Psoas muscle (tissue), 8 donors: ENCODE measurements around the gene CAPZA2. TPM values are rescaled to one million over a fixed set of nuclear protein-coding genes. Genes with fewer than 3 reads are reported as not detected.

Experiments
- ATAC-seq, 4 donors: fragments of 200-7000 bp; cut with Tn5 transposase; one replicate each; pipeline ENCODE4 v1.9.1; 2020; ENCODE audit warnings: moderate library complexity in 3 of 4, mild to moderate bottlenecking in 2 of 4
- DNase-seq, 2 donors: peaks; one replicate each; pipeline ENCODE4 v3.0.0-alpha.2; 2020
- H3K27ac ChIP-seq: fragments of 200-600 bp; one replicate; pipeline ENCODE4 v1.8.0; 2022
- H3K27me3 ChIP-seq, 3 donors: fragments of 200-600 bp in 1 of 3; one replicate each; pipeline versions ENCODE4 v1.6.1 to v1.8.0; 2013 to 2022; ENCODE audit warnings: low read length in 2 of 3, mild to moderate bottlenecking in 2 of 3, moderate library complexity in 1 of 3; ENCODE audit not compliant: insufficient read depth in 3 of 3
- H3K36me3 ChIP-seq, 2 donors: fragments of 200-600 bp in 1 of 2; one replicate each; pipeline versions ENCODE4 v1.6.1 to v1.8.0; 2013 to 2022; ENCODE audit warnings: low read depth in 1 of 2, mild to moderate bottlenecking in 1 of 2, moderate library complexity in 1 of 2; ENCODE audit not compliant: insufficient read depth in 1 of 2
- H3K4me1 ChIP-seq: fragments of 200-600 bp; one replicate; pipeline ENCODE4 v1.8.0; 2022
- H3K4me3 ChIP-seq: fragments of 200-600 bp; one replicate; pipeline ENCODE4 v1.8.0; 2022; ENCODE audit warnings: mild to moderate bottlenecking
- H3K9me3 ChIP-seq: fragments of 200-600 bp; one replicate; pipeline ENCODE4 v1.8.0; 2022
- CTCF ChIP-seq: fragments of 200-600 bp; IDR thresholded peaks from one replicate; pipeline ENCODE4 v1.8.0; 2022; ENCODE audit warnings: antibody characterized with exemption
- WGBS, 3 donors: extraction: QIAGEN DNeasy Blood & Tissue Kit; methylation state at CpG; one replicate each; pipeline versions ENCODE4 v1.1.6 to v1.1.7; 2013; 5-methylcytosine and 5-hydroxymethylcytosine counted together
- intact Hi-C, 2 donors: fragments of 100-400 bp; cut with DNase I; formaldehyde crosslinking; loops; one replicate each; pipeline versions ENCODE4 v1.11.0 to v1.14.2; 2022
- polyA plus RNA-seq, 3 donors: library from polyadenylated mRNA; stranded (reverse); fragments of 200-250 nt; gene quantifications; one replicate each; pipeline ENCODE4 v1.2.3, GENCODE V29; 2013
- total RNA-seq, 4 donors: library from RNA; stranded (reverse); fragmentation: NEBNext Ultra II Directional in 2 of 4; extraction: Animal tissue kit (Norgen Biotek cat#: 25700) in 2 of 4; gene quantifications; one replicate each; pipeline versions ENCODE4 v1.2.1 to v1.2.4, GENCODE V29; 2021 to 2023
- donor health status: healthy with polysubstance abuse.
- donor health status: DM: no; HTN: no; CAD: no; lungs with moderate emphysema.
- donor health status: Bipolar disorder and iron deficiency.
- donor health status: healthy.
- donor health status: DM: yes; HTN: yes; CAD: no.
- donor health status: DM: no; HTN: no; CAD: no.
- donor health status: DM: no; HTN: no; CAD: no.
- donor health status: DM: yes; HTN: yes; CAD: no.

CAPZA2 gene
- total and polyA plus RNA-seq, 7 donors, result 83.0 to 271 (median 152) TPM

GRCh38 chr7:116857052-116857451, 5.3 kb upstream of the CAPZA2 start:
- Histone ChIP-seq H3K36me3 (no peaks in the 10 kb centered on the region), H3K4me3 (no peak overlapping the region), H3K9me3 (no peaks in the 10 kb centered on the region), H3K27ac (no peak overlapping the region), H3K4me1 (no peaks in the 10 kb centered on the region), H3K27me3 (no peaks in the 10 kb centered on the region)
- no peak for DNase-seq
- 74 to 84% (median 80%) methylated on average over 2 of the region's 2 CpGs for WGBS, 3 donors
- no peak for TF ChIP-seq CTCF
- intact Hi-C loops, result no loop called here
- ATAC-seq, result no peak

GRCh38 chr7:116859323-116859722, 3.1 kb upstream of the CAPZA2 start:
- ATAC-seq (no peak), DNase-seq (no peak)
- WGBS, 3 donors, result 93 to 94% (median 94%) methylated on average over 1 of the region's 1 CpG
- intact Hi-C loops, result no loop called here
- no peaks in the 10 kb centered on the region for H3K27me3 ChIP-seq
- no peaks in the 10 kb centered on the region for H3K9me3 ChIP-seq
- H3K4me1 ChIP-seq, result peaks cover 5% of the 10 kb centered on the region
- H3K4me3 ChIP-seq, result no peak overlapping the region
- H3K27ac ChIP-seq, result no peak overlapping the region
- no peaks in the 10 kb centered on the region for H3K36me3 ChIP-seq
- no peak for TF ChIP-seq CTCF

DNA sequence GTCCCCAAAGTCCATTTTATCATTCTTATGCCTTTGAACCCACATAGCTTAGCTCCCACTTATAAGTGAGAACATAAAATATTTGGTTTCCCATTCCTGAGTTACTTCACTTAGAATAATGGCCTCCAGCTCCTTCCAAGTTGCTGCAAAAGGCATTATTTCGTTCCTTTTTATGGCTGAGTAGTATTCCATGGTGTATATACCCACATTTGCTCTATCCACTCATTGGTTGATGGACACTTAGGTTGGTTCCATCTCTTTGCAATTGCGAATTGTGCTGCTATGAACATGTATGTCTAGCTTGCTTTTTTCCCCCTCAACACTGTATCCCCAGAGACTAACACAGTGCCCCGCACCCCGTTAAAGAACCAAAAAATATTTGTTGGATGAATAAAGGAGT, 670 bp upstream of the CAPZA2 start:
- Histone ChIP-seq H3K9me3 (no peaks in the 10 kb centered on the region), H3K4me3 (peak overlapping the region; percentile 94), H3K36me3 (no peaks in the 10 kb centered on the region), H3K27ac (no peak overlapping the region), H3K27me3 (no peaks in the 10 kb centered on the region), H3K4me1 (peaks cover 26% of the 10 kb centered on the region)
- 66 to 76% (median 73%) methylated on average over 4 of the region's 4 CpGs for WGBS, 3 donors
- ATAC-seq (no peak), DNase-seq (no peak)
- TF ChIP-seq CTCF, result no peak
- intact Hi-C loops, result loop anchor here in 1 of 2 donors (5.0 kb wide), 1 partner anchor 54 kb away; no protein-coding TSS in a partner anchor

DNA sequence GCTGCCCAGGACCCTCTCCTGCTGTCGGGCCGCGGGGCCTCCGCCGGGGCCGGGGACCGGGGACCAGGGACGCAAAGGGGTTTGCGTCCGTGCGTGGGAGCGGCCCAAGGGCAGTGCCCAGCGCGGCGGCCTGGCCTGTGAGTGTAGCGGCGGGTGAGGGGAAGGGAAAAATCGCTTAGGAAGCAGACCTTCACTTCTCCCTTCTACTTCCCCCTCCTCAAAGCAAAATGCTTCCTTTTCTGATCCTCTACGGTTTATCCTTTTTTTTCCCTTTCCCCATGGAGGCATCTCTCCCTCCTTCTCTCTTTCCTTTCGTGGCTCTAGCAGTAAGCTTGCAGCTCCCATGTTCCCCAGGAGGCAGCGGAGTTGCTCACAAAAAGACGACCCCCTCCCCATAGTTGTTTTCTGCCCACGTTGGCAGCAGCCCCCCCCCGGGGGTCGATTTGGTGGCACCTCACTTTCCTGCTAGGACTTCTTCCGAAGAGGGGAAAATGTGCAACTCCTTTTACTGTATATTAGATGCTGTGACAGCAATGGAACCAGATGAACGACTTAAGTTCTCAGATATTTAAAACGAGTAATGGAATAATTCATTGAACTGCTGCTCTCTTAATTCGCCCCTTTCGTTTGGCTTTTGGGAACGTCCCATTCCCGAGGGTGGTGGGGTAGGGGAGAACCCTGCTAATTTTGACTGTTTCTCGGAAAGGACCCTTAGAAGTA, 724 bp downstream of the CAPZA2 start:
- ATAC-seq, result peak; percentile 1 to 19 (median 11)

More for the DNA sequence above, 724 bp downstream of the CAPZA2 start:
- intact Hi-C loops, result loop anchor here in 1 of 2 donors (5.0 kb wide), 1 partner anchor 56 kb away; no protein-coding TSS in a partner anchor
- no peaks in the 10 kb centered on the region for H3K9me3 ChIP-seq
- 0 to 1% (median 1%) methylated on average over 26 to 33 of the region's 33 CpGs for WGBS, 3 donors
- DNase-seq, result peak in 1 of 2 donors; percentile 59
- H3K27ac ChIP-seq, result peak overlapping the region; percentile 100
- peak overlapping the region; percentile 94 for H3K4me3 ChIP-seq
- no peaks in the 10 kb centered on the region for H3K27me3 ChIP-seq
- H3K4me1 ChIP-seq, result peaks cover 40% of the 10 kb centered on the region
- H3K36me3 ChIP-seq, result no peaks in the 10 kb centered on the region
- TF ChIP-seq CTCF, result no peak
